NCI-H1436 (cell line): ENCODE data around the gene RANBP6.

Source experiments
- DNase-seq: peaks from one replicate; lab custom pipeline; 2025; lab: John Stamatoyannopoulos, UW

Gene RANBP6

GRCh38 chr9:6007058-6007769 lies 8.2 kb downstream of the RANBP6 start:
- peak; percentile 33 for DNase-seq

DNA sequence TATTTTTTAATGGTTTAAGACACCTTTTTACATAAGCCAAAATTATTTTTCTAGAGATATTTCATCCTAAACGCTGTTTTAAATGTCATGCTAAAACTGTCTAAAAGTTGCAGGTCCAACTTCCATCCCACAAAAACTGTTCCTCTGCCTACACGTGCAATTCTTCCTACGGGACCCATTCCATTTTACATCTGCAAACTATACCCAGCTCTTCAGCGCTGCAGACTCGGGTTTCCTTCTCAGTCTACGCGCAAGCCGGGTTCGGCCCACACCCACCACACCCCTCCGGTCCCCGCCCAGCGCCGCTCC lies 8.7 kb downstream of the RANBP6 start:
- DNase-seq = peak; percentile 79

- DNase-seq = no peak
Observed at GRCh38 chr9:6000955-6001354, 14.5 kb downstream of the RANBP6 start.

GRCh38 chr9:5999443-6000101 lies 15.9 kb downstream of the RANBP6 start:
- no peak for DNase-seq

GRCh38 chr9:5994493-5994892 lies 20.9 kb downstream of the RANBP6 start:
- DNase-seq = no peak

DNA sequence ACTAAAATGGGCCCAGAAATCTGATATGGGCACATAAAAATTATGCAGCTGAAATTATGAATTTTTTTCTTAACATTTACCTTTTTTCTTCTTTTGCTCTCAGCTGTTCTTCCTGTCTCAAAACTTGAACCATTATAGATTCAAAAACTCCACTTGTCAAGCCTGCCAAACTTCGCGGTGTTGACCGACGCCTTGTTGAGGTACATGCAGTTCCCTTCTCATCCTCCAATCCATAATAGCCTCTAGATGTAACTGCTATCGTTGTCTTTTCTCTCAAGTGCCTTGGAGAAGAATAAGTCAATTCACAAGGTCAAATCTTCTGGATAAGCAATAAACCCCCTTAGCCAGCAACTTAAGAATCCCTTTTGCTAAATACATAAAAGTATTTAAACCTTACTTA lies 27.2 kb downstream of the RANBP6 start:
- no peak for DNase-seq

- DNase-seq = no peak
Observed at GRCh38 chr9:5983042-5983441, 32.4 kb downstream of the RANBP6 start.

- no peak for DNase-seq
Observed at GRCh38 chr9:5982317-5982716, 33.1 kb downstream of the RANBP6 start.

DNA sequence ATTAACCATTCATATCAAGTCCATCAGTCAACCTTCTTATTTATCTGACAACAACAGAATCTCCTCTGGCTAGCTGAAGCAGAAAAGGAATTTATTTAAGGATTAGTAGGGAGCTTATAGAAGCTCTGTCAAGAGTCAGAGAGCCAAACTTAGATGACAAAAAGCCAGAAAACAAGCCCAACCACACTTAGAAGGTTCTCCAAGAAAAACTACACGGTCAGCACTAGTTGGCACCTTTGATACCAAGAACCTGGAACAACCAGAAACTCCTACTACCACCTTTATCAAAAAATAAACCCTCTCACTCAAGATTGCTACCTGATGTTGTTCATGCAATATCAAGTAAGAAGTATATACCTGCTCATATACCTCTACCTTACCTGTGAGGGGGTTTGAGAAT lies 36.9 kb downstream of the RANBP6 start:
- DNase-seq = no peak

- DNase-seq = no peak
Observed at GRCh38 chr9:5976674-5977397, 38.6 kb downstream of the RANBP6 start.

- DNase-seq = no peak
Observed at GRCh38 chr9:5971740-5972139, 43.7 kb downstream of the RANBP6 start.
